Activated CD4-positive, CD25-positive, alpha-beta regulatory T cell (primary cell): ENCODE measurements around the gene MPZL1.
"Not testable (repeated sequence)": the region's sequence is repeated elsewhere in the genome, so short reads cannot be mapped to it uniquely, and the experiment has no call there.

Source experiments
- DNase-seq, 4 experiments: peaks; one replicate each; lab custom pipeline; 2025; lab: John Stamatoyannopoulos, UW

Gene MPZL1

GRCh38 chr1:167812972-167813371, 91.2 kb downstream of the MPZL1 start:
- no peak for DNase-seq

GRCh38 chr1:167815650-167816049, 93.9 kb downstream of the MPZL1 start:
- no peak for DNase-seq

GRCh38 chr1:167819849-167820683, 98.3 kb downstream of the MPZL1 start:
- DNase-seq = no peak

- DNase-seq = no peak
Measured at GRCh38 chr1:167820684-167821355, 99.0 kb downstream of the MPZL1 start.

GRCh38 chr1:167821356-167821685, 99.5 kb downstream of the MPZL1 start:
- DNase-seq = no peak

- DNase-seq = no peak
Measured at GRCh38 chr1:167821969-167822685, 100.3 kb downstream of the MPZL1 start.

GRCh38 chr1:167824163-167824794, 102.5 kb downstream of the MPZL1 start:
- DNase-seq = no peak

GRCh38 chr1:167825419-167826079, 103.8 kb downstream of the MPZL1 start:
- DNase-seq = no peak

- no peak for DNase-seq
Measured at GRCh38 chr1:167826127-167826526, 104.3 kb downstream of the MPZL1 start.

- no peak for DNase-seq
Measured at GRCh38 chr1:167829868-167830267, 108.1 kb downstream of the MPZL1 start.

- not testable (repeated sequence) for DNase-seq
Measured at GRCh38 chr1:167830668-167831067, 108.9 kb downstream of the MPZL1 start.

- no peak for DNase-seq
Measured at GRCh38 chr1:167832693-167833092, 110.9 kb downstream of the MPZL1 start.

GRCh38 chr1:167833904-167834303, 112.1 kb downstream of the MPZL1 start:
- DNase-seq = no peak

- no peak for DNase-seq
Measured at GRCh38 chr1:167836197-167836596, 114.4 kb downstream of the MPZL1 start.

- no peak for DNase-seq
Measured at GRCh38 chr1:167837326-167837725, 115.5 kb downstream of the MPZL1 start.

- DNase-seq = no peak
Measured at GRCh38 chr1:167839009-167839408, 117.2 kb downstream of the MPZL1 start.
